HCT116 (cell line): ENCODE results near the gene APLP1. TPM values are rescaled to one million over a fixed set of nuclear protein-coding genes. Genes with fewer than 3 reads are reported as not detected.
A peak's percentile ranks its signal among the peaks of the same experiment; 100 is the strongest.

Experiments
- ATAC-seq: fragments of 200-7000 bp; cut with Tn5 transposase; 2 replicates; pipeline ENCODE4 v1.9.1; 2020; ENCODE audit warnings: mild to moderate bottlenecking, moderate library complexity
- Bru-seq: library from RNA; stranded (reverse); fragments of 400-500 nt; gene quantifications from one replicate; lab custom pipeline; 2021; lab: Mats Ljungman, UMichigan
- BruChase-seq, 2 experiments: library from RNA; stranded (reverse); fragments of 400-500 nt; gene quantifications; one replicate each; lab custom pipeline; 2021; lab: Mats Ljungman, UMichigan
- BruUV-seq: library from RNA; stranded (reverse); fragments of 400-500 nt; replicated peaks from 2 replicates; lab custom pipeline; 2021; lab: Mats Ljungman, UMichigan
- CTCF ChIA-PET: fragments of 300-600 bp; sonication (Branson Sonifier 250); formaldehyde crosslinking; loops from one replicate; lab custom pipeline; 2021; ENCODE audit warnings: antibody characterized with exemption; lab: Charles Lee
- POLR2A ChIA-PET: fragments of 300-600, 350-600 bp; sonication (Branson Sonifier 250); formaldehyde crosslinking; loops from one replicate; lab custom pipeline; 2021; ENCODE audit warnings: antibody characterized with exemption; lab: Charles Lee
- RAD21 ChIA-PET, 2 experiments: fragments of 300-600 bp; sonication (Branson Sonifier 250); formaldehyde crosslinking; loops; one replicate each; lab custom pipeline; 2023; ENCODE audit warnings: low total read pairs in 2 of 2; ENCODE audit not compliant: uncharacterized antibody in 2 of 2, unreplicated experiment in 2 of 2, low non-redundant PET in 1 of 2; lab: Charles Lee
- DNase-seq: peaks from one replicate; pipeline ENCODE4 v3.0.0-alpha.2; 2010; ENCODE audit warnings: low read depth, low spot score
- H2AFZ ChIP-seq: fragments of 200-600 bp; shearing (Covaris generic), sonication (generic); 2 replicates; pipeline ENCODE4 v1.6.1; 2017; ENCODE audit warnings: low read depth, mixed run types, mixed read lengths, antibody characterized with exemption, low read length; ENCODE audit not compliant: poor library complexity, severe bottlenecking
- H3K27ac ChIP-seq: 2 replicates; pipeline ENCODE4 v1.5.1; 2012; ENCODE audit warnings: low read depth, low read length
- H3K27me3 ChIP-seq: fragments of 200-600 bp; sonication (generic); 2 replicates; pipeline ENCODE4 v1.6.1; 2016; ENCODE audit warnings: mixed run types, low read length, mixed read lengths; ENCODE audit not compliant: insufficient read depth
- H3K36me3 ChIP-seq, 2 experiments: fragments of 200-500 bp in 1 of 2; fragments of 200-600 bp in 1 of 2; sonication (Bioruptor generic) in 1 of 2; sonication (generic) in 1 of 2; 2 replicates each; pipeline versions ENCODE4 v1.5.1 to v1.6.1; 2014 to 2016; ENCODE audit warnings: low read length in 2 of 2, inconsistent platforms in 1 of 2, mixed read lengths in 1 of 2, mixed run types in 1 of 2; ENCODE audit not compliant: insufficient read depth in 2 of 2, control insufficient read depth in 1 of 2
- H3K4me1 ChIP-seq, 2 experiments: fragments of 200-600 bp in 1 of 2; sonication (generic) in 1 of 2; 2 replicates each; pipeline versions ENCODE4 v1.5.1 to v1.6.1; 2012 to 2017; ENCODE audit warnings: low read length in 2 of 2, inconsistent platforms in 1 of 2, mild to moderate bottlenecking in 1 of 2, mixed read lengths in 1 of 2, mixed run types in 1 of 2, moderate library complexity in 1 of 2; ENCODE audit not compliant: insufficient read depth in 2 of 2, control insufficient read depth in 1 of 2
- H3K4me2 ChIP-seq: fragments of 200-600 bp; sonication (generic); 2 replicates; pipeline ENCODE4 v1.6.1; 2017; ENCODE audit warnings: mixed run types, low read length, mixed read lengths
- H3K4me3 ChIP-seq, 2 experiments: fragments of 200-600 bp in 1 of 2; sonication (generic) in 1 of 2; replicated peaks in 1 of 2; 2 replicates each; pipeline ENCODE4 v1.5.1; 2011 to 2016; ENCODE audit warnings: low read length in 2 of 2, control low read depth in 1 of 2, low read depth in 1 of 2, mild to moderate bottlenecking in 1 of 2, mixed read lengths in 1 of 2, mixed run types in 1 of 2
- H3K79me2 ChIP-seq: fragments of 200-600 bp; sonication (generic); 2 replicates; pipeline ENCODE4 v1.6.1; 2017; ENCODE audit warnings: mild to moderate bottlenecking, mixed run types, low read length, moderate library complexity, mixed read lengths; ENCODE audit not compliant: insufficient read depth
- H3K9ac ChIP-seq: fragments of 200-600 bp; sonication (generic); 2 replicates; pipeline ENCODE4 v1.6.1; 2016; ENCODE audit warnings: low read length, mixed read lengths
- H3K9me2 ChIP-seq: fragments of 200-600 bp; sonication (generic), shearing (Covaris generic); 2 replicates; pipeline ENCODE4 v1.6.1; 2017; ENCODE audit warnings: mixed run types, mild to moderate bottlenecking, moderate library complexity; ENCODE audit not compliant: insufficient read depth
- H3K9me3 ChIP-seq, 2 experiments: fragments of 200-500 bp in 1 of 2; fragments of 200-600 bp in 1 of 2; sonication (Bioruptor generic) in 1 of 2; sonication (generic) in 1 of 2; 2 replicates each; pipeline ENCODE4 v1.6.1; 2014 to 2017; ENCODE audit warnings: low read length in 2 of 2, mixed read lengths in 2 of 2, inconsistent platforms in 1 of 2, low read depth in 1 of 2, mild to moderate bottlenecking in 1 of 2, mixed run types in 1 of 2, moderate library complexity in 1 of 2; ENCODE audit not compliant: control insufficient read depth in 1 of 2, insufficient read depth in 1 of 2
- H4K20me1 ChIP-seq: fragments of 200-600 bp; sonication (generic), shearing (Covaris generic); 2 replicates; pipeline ENCODE4 v1.6.1; 2017; ENCODE audit warnings: mixed run types, mild to moderate bottlenecking, moderate library complexity; ENCODE audit not compliant: insufficient read depth
- CBX3 ChIP-seq: IDR thresholded peaks from 2 replicates; pipeline ENCODE4 v1.6.1; 2012; ENCODE audit warnings: low read depth
- EZH2 ChIP-seq: fragments of 200-600 bp; sonication (generic); IDR thresholded peaks from 2 replicates; pipeline ENCODE4 v1.6.1; 2017; ENCODE audit warnings: antibody characterized with exemption, mixed run types
- EZH2phosphoT487 ChIP-seq: fragments of 200-600 bp; IDR thresholded peaks from 2 replicates; pipeline ENCODE4 v1.6.1; 2018; ENCODE audit warnings: antibody characterized with exemption, borderline replicate concordance
- FOSL1 ChIP-seq: IDR thresholded peaks from 2 replicates; pipeline ENCODE4 v1.6.1; 2012; ENCODE audit warnings: low read depth
- JUND ChIP-seq: IDR thresholded peaks from 2 replicates; pipeline ENCODE4 v1.6.1; 2012
- POLR2A ChIP-seq: IDR thresholded peaks from 2 replicates; pipeline ENCODE4 v1.7.0; 2011; ENCODE audit warnings: borderline replicate concordance; ENCODE audit not compliant: insufficient read depth, insufficient read length; ENCODE audit errors: extremely low read depth
- POLR2AphosphoS5 ChIP-seq: IDR thresholded peaks from 2 replicates; pipeline ENCODE4 v1.6.1; 2011; ENCODE audit warnings: mild to moderate bottlenecking, low read depth, low read length, moderate library complexity
- SP1 ChIP-seq: IDR thresholded peaks from 2 replicates; pipeline ENCODE4 v1.6.1; 2012; ENCODE audit warnings: low read depth
- ZFX ChIP-seq: fragments of 450-650 bp; IDR thresholded peaks from 2 replicates; pipeline ENCODE4 v1.6.1; 2017
- ZNF274 ChIP-seq: fragments of 200-500 bp; sonication (Bioruptor generic); IDR thresholded peaks from 2 replicates; pipeline ENCODE4 v1.6.1; 2014; ENCODE audit warnings: mild to moderate bottlenecking, low read depth, low read length, inconsistent platforms
- intact Hi-C: fragments of 100-400 bp; cut with micrococcal nuclease; formaldehyde crosslinking; loops from 2 replicates; pipeline ENCODE4 v1.10.0; 2022
- long read RNA-seq: library from polyadenylated mRNA; unstranded; transcript quantifications from one replicate; pipeline ENCODE4 v2.0.0, GENCODE V29; 2021; ENCODE audit not compliant: unreplicated experiment
- polyA plus RNA-seq: library from polyadenylated mRNA; unstranded; fragments of >200 nt; gene quantifications from 2 replicates; pipeline ENCODE4 v1.2.1, GENCODE V29; 2012; ENCODE audit warnings: missing spikeins
- total RNA-seq: library from RNA; stranded (reverse); gene quantifications from one replicate; pipeline ENCODE4 v1.2.1, GENCODE V29; 2021; ENCODE audit not compliant: unreplicated experiment
- TF ChIP-seq, protein P1 (sequence below): IDR thresholded peaks from 2 replicates; pipeline ENCODE4 v1.6.1; 2012

The APLP1 gene
- total RNA-seq (41.2 TPM), Bru-seq, nascent RNA (percentile 27 among the genes with signal in this experiment), BruChase-seq, experiment 1, labeled RNA remaining after a 6-hour chase (percentile 46 among the genes with signal in this experiment), BruChase-seq, experiment 2, labeled RNA remaining after a 2-hour chase (percentile 43 among the genes with signal in this experiment)
- polyA plus RNA-seq: 31.7 and 35.8 TPM in 2 replicates
- long read RNA-seq, transcript APLP1-201 (17 exons, 2,495 nt): major isoform, 32 of 105 reads
- long read RNA-seq, partial matches to known transcripts: 6 of 105 reads
- long read RNA-seq, other reads (novel, unspliced or antisense): 67 of 105 reads

DNA sequence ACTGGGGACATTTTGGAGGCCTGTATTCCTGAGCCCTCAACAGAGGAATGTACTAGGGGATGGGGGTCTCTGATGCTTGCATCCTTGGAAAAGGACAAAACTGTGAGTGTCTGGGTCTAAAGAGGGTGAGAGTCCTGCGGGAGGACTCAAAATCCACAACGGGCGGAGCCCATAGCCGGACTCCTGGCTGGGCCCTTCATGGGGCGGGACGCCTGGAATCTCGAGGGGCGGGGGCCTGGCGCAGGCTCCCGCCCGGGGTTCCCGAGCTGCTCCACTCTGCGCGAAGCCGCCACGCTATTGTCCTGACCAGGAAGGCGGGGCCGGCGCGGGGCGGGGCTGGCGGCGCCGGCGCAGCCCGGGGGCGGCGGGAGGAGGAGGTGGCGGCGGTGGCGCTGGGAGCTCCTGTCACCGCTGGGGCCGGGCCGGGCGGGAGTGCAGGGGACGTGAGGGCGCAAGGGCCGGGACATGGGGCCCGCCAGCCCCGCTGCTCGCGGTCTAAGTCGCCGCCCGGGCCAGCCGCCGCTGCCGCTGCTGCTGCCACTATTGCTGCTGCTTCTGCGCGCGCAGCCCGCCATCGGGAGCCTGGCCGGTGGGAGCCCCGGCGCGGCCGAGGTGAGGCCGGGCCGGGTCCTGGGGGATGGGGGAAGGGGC, at the start of gene APLP1:
APLP1 (plus strand) TSS at position 403 of the 651 bp plus-strand sequence; CDS start at position 466, 63 bp downstream.
- intact Hi-C loops: no loop called here
- Histone ChIP-seq H3K9me3 (no peaks in the 10 kb centered on the region), H4K20me1 (no peaks in the 10 kb centered on the region), H3K9me2 (no peaks in the 10 kb centered on the region), H3K9ac (peak within 1 kb of the TSS; percentile 48), H2AFZ (peak within 1 kb of the TSS; percentile 70), H3K27me3 (no peaks in the 10 kb centered on the region), H3K4me3 (peak within 1 kb of the TSS; percentile 49 to 61), H3K4me1 (peaks cover 15 to 30% of the 10 kb centered on the region in 2 experiments; a peak in 3 of 4 replicates), H3K79me2 (no peaks in the 10 kb centered on the region), H3K4me2 (peak within 1 kb of the TSS; percentile 80), H3K36me3 (no peaks in the 10 kb centered on the region), H3K27ac (peak within 1 kb of the TSS; percentile 43)
- peak; percentile 73 for ATAC-seq
- DNase-seq: no peak
- ChIA-PET RAD21 (no interaction called here), POLR2A (interaction anchor here (0.9 kb wide), 1 partner anchor 11 kb away, joined by 4 read pairs; no protein-coding TSS in a partner anchor), CTCF (interaction anchor here (2.5 kb wide), 1 partner anchor 12 kb away, joined by 12 read pairs; no protein-coding TSS in a partner anchor)
- TF ChIP-seq, protein P1, sequence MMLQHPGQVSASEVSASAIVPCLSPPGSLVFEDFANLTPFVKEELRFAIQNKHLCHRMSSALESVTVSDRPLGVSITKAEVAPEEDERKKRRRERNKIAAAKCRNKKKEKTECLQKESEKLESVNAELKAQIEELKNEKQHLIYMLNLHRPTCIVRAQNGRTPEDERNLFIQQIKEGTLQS: no peak
- no peak for TF ChIP-seq FOSL1
- TF ChIP-seq POLR2AphosphoS5: peak; percentile 47; the same call in 1 of the 2 replicates
- no peak for TF ChIP-seq CBX3
- no peak for TF ChIP-seq ZNF274
- TF ChIP-seq POLR2A: no peak
- no TSS peak for BruUV-seq

DNA sequence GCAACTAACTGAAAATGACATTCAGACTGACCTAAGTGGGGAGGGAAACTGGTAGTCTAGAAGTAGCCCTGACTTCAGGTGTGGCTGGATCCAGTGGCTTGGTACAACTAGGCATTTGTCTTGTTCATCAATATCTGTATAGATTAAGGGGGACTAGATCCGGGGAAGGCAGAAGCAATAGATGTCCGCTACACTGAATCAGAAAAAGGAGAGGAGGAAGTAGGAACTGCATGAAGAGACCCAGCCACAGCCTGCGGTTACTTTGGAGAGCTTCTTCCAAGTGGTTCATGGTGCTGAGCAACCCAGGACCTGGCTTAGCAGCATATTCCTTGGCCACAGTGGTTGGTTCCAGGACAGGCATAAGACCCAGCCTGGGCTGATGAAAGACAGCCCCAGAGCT, 45.8 kb upstream of the APLP1 start:
- BruUV-seq: no TSS peak
- POLR2A ChIA-PET: no interaction called here
- Histone ChIP-seq H3K4me1 (peaks cover 0 to 8% of the 10 kb centered on the region in 2 experiments; a peak in 2 of 4 replicates), H3K9me2 (no peaks in the 10 kb centered on the region), H3K9me3 (no peaks in the 10 kb centered on the region), H3K4me3 (no peak overlapping the region), H3K4me2 (no peak overlapping the region), H3K27ac (no peak overlapping the region), H3K79me2 (no peaks in the 10 kb centered on the region), H3K9ac (no peak overlapping the region), H4K20me1 (no peaks in the 10 kb centered on the region), H3K27me3 (peaks cover 11% of the 10 kb centered on the region), H2AFZ (no peak overlapping the region), H3K36me3 (no peaks in the 10 kb centered on the region)
- intact Hi-C loops: no loop called here
- no peak for TF ChIP-seq ZFX
- TF ChIP-seq ZNF274: no peak
- TF ChIP-seq SP1: no peak
- TF ChIP-seq EZH2: no peak
- no peak for TF ChIP-seq POLR2A
- TF ChIP-seq EZH2phosphoT487: no peak
- no peak for TF ChIP-seq JUND
- CTCF ChIA-PET: no interaction called here
- RAD21 ChIA-PET: no interaction called here
- ATAC-seq (no peak), DNase-seq (no peak)
